ENCODE data around the gene SLX9. TPM values are rescaled to one million over a fixed set of nuclear protein-coding genes. Genes with fewer than 3 reads are reported as not detected.
"Not testable (repeated sequence)": the region's sequence is repeated elsewhere in the genome, so short reads cannot be mapped to it uniquely, and the experiment has no call there.

SLX9 gene
- total RNA-seq, 1 experiment from 2014 or later: 12.2 TPM

- Histone ChIP-seq H3K27ac (ENCODE audit: low read length) (no peak overlapping the region), H3K79me2 (ENCODE audit: low read length) (no peaks in the 10 kb centered on the region), H3K9ac (ENCODE audit: low read length) (no peak overlapping the region), H3K27me3 (ENCODE audit: low read length) (no peaks in the 10 kb centered on the region), H3K4me2 (ENCODE audit: low read depth, low read length, poor library complexity, severe bottlenecking) (no peak overlapping the region), H2AFZ (ENCODE audit: low read length) (no peak overlapping the region), H3K4me3 (ENCODE audit: low read length) (no peak overlapping the region), H3K9me2 (replicated peaks; ENCODE audit: insufficient read depth, low read length) (no peaks in the 10 kb centered on the region), H3K9me3 (ENCODE audit: low read length) (no peaks in the 10 kb centered on the region), H3K36me3 (ENCODE audit: insufficient read depth, low read length) (no peaks in the 10 kb centered on the region), H4K20me1 (ENCODE audit: insufficient read depth, low read depth, low read length) (peaks cover 17% of the 10 kb centered on the region; the same call in 1 of the 2 replicates), H3K4me1 (ENCODE audit: low read length) (peaks cover 11% of the 10 kb centered on the region)
- no peak for DNase-seq
Observed at GRCh38 chr21:44973598-44973997, 33.8 kb downstream of the SLX9 start.

DNA sequence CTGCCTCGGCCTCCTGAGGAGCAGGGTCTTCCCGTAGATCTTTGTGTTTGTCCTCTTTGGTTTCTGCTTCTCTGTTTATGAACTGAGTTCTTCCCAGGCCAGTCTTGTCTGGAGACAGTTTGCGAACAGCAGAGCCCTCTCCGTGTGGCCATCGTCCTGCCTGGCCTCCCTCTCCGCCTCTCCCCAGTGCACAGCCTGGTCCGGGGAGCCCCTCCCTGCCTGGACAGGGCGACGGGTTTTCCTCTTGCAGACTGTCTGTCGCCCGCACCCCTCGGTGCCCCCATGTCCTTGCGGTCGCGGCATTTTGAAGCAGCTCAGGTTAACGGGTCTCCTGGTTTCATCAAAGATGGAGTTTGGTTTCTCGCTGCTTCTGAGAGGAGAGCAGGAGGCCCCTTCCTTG is 34.8 kb downstream of the SLX9 start:
- H3K4me3 ChIP-seq (ENCODE audit: low read length): no peak overlapping the region
- no peak overlapping the region for H3K4me2 ChIP-seq (ENCODE audit: low read depth, low read length, poor library complexity, severe bottlenecking)
- no peak for DNase-seq
- no peaks in the 10 kb centered on the region for H3K27me3 ChIP-seq (ENCODE audit: low read length)
- H3K27ac ChIP-seq (ENCODE audit: low read length): no peak overlapping the region
- peaks cover 11% of the 10 kb centered on the region for H3K4me1 ChIP-seq (ENCODE audit: low read length)
- H3K79me2 ChIP-seq (ENCODE audit: low read length): no peaks in the 10 kb centered on the region
- H2AFZ ChIP-seq (ENCODE audit: low read length): no peak overlapping the region
- no peaks in the 10 kb centered on the region for H3K9me3 ChIP-seq (ENCODE audit: low read length)
- no peak overlapping the region for H3K9ac ChIP-seq (ENCODE audit: low read length)
- no peaks in the 10 kb centered on the region for H3K36me3 ChIP-seq (ENCODE audit: insufficient read depth, low read length)
- H3K9me2 ChIP-seq (replicated peaks; ENCODE audit: insufficient read depth, low read length): no peaks in the 10 kb centered on the region
- peaks cover 10% of the 10 kb centered on the region; the same call in 1 of the 2 replicates for H4K20me1 ChIP-seq (ENCODE audit: insufficient read depth, low read depth, low read length)

DNA sequence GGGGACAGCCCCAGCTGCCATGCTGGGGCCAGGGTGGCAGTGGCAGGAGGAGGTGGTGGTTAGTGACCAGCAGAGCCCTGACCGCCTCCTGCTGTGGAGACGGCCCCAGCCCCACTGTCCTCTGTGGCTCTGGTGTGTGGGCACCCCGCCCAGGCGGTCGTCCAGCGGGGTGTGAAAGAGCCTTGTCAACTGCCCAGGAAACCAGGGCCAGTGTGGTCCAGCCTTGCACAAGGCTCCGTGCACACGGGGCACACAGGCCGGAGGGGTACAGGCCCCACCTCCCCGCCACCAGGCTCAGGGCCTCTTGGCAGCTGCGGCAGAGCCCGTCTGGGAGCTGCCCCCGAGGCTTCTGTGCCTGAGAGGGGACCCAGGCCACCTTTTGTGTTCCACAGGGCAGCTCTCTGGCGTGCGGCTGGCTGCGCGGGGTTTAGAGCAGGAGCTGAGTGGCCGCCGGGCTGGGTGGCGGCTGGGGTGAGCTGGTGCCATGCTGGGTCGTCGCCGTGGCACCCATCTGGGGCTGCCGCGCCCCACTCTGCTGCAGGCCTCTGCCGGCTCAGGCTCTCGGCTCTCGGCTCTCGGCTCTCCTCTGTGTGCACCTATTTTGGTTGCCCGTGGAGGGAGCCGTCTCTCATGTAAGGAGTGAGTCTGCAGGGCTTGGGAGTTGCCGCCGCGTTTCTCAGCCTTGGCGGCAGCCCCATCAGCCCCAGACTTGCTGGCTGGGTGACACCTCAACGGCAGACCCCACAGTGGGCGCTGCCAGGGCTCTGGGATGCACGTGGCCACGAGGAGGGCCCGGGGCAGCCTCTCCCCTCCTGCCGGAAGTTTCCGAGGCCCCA is 36.1 kb downstream of the SLX9 start:
- Histone ChIP-seq H3K36me3 (ENCODE audit: insufficient read depth, low read length) (no peaks in the 10 kb centered on the region), H3K9ac (ENCODE audit: low read length) (no peak overlapping the region), H3K79me2 (ENCODE audit: low read length) (no peaks in the 10 kb centered on the region), H3K27me3 (ENCODE audit: low read length) (no peaks in the 10 kb centered on the region), H3K27ac (ENCODE audit: low read length) (no peak overlapping the region), H3K9me3 (ENCODE audit: low read length) (no peaks in the 10 kb centered on the region), H3K4me3 (ENCODE audit: low read length) (no peak overlapping the region), H3K9me2 (replicated peaks; ENCODE audit: insufficient read depth, low read length) (no peaks in the 10 kb centered on the region), H4K20me1 (ENCODE audit: insufficient read depth, low read depth, low read length) (peaks cover 11% of the 10 kb centered on the region; the same call in 1 of the 2 replicates), H3K4me2 (ENCODE audit: low read depth, low read length, poor library complexity, severe bottlenecking) (no peak overlapping the region), H2AFZ (ENCODE audit: low read length) (no peak overlapping the region), H3K4me1 (ENCODE audit: low read length) (peaks cover 11% of the 10 kb centered on the region)
- no peak for DNase-seq

- not testable (repeated sequence) for H3K4me3 ChIP-seq (ENCODE audit: low read length); H3K9ac ChIP-seq (ENCODE audit: low read length); DNase-seq; H3K4me2 ChIP-seq (ENCODE audit: low read depth, low read length, poor library complexity, severe bottlenecking); H3K9me2 ChIP-seq (replicated peaks; ENCODE audit: insufficient read depth, low read length); H3K36me3 ChIP-seq (ENCODE audit: insufficient read depth, low read length); H3K27me3 ChIP-seq (ENCODE audit: low read length); H3K9me3 ChIP-seq (ENCODE audit: low read length); H2AFZ ChIP-seq (ENCODE audit: low read length); H3K79me2 ChIP-seq (ENCODE audit: low read length); H3K27ac ChIP-seq (ENCODE audit: low read length)
- Histone ChIP-seq H3K4me1 (ENCODE audit: low read length) (peaks cover 11% of the 10 kb centered on the region), H4K20me1 (ENCODE audit: insufficient read depth, low read depth, low read length) (peaks cover 11% of the 10 kb centered on the region; the same call in 1 of the 2 replicates)
Observed at GRCh38 chr21:44976556-44977393, 36.9 kb downstream of the SLX9 start.

DNA sequence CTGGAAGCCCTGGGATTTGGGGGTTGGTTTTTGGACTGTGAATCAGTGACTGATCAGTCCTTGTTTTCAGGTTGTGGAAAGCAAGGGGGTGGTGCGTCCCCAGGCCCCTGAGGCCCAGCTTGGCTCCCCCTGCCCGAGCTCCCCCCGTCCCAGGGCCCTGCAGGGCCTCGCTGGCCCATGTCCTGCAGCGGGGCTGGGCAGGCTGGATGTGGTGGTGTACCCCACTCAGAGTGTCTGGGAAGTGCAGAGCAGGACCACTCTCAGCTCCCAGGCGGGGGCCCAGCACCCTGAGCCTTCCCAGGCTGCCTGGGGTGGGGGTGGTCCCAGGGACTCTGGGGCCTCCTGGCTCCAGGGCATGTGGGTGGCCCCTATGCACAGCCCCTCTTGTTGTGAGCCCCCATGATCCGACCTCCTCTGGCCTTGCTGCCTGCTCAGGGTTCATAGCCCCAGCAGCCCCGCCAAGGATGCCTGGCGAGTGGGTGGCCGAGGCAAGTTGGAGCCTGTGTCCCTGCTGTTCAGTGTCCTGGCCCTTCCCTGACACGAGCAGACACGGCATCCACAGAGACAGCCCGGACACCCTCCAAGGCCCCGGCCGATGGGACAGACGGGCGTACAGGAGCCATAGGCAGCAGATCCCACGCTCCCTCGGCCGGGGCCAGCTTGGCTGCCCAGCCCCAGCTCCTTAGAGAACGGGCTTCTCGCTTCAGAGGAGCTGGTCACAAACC is 37.9 kb downstream of the SLX9 start:
- no peak overlapping the region for H3K4me2 ChIP-seq (ENCODE audit: low read depth, low read length, poor library complexity, severe bottlenecking)
- no peak overlapping the region for H2AFZ ChIP-seq (ENCODE audit: low read length)
- H3K36me3 ChIP-seq (ENCODE audit: insufficient read depth, low read length): no peaks in the 10 kb centered on the region
- no peaks in the 10 kb centered on the region for H3K27me3 ChIP-seq (ENCODE audit: low read length)
- DNase-seq: no peak
- H3K79me2 ChIP-seq (ENCODE audit: low read length): no peaks in the 10 kb centered on the region
- H3K4me3 ChIP-seq (ENCODE audit: low read length): no peak overlapping the region
- H3K27ac ChIP-seq (ENCODE audit: low read length): no peak overlapping the region
- no peaks in the 10 kb centered on the region for H3K9me2 ChIP-seq (replicated peaks; ENCODE audit: insufficient read depth, low read length)
- H3K9me3 ChIP-seq (ENCODE audit: low read length): no peaks in the 10 kb centered on the region
- peaks cover 3% of the 10 kb centered on the region for H3K4me1 ChIP-seq (ENCODE audit: low read length)
- H4K20me1 ChIP-seq (ENCODE audit: insufficient read depth, low read depth, low read length): peaks cover 4% of the 10 kb centered on the region; the same call in 1 of the 2 replicates
- H3K9ac ChIP-seq (ENCODE audit: low read length): no peak overlapping the region

DNA sequence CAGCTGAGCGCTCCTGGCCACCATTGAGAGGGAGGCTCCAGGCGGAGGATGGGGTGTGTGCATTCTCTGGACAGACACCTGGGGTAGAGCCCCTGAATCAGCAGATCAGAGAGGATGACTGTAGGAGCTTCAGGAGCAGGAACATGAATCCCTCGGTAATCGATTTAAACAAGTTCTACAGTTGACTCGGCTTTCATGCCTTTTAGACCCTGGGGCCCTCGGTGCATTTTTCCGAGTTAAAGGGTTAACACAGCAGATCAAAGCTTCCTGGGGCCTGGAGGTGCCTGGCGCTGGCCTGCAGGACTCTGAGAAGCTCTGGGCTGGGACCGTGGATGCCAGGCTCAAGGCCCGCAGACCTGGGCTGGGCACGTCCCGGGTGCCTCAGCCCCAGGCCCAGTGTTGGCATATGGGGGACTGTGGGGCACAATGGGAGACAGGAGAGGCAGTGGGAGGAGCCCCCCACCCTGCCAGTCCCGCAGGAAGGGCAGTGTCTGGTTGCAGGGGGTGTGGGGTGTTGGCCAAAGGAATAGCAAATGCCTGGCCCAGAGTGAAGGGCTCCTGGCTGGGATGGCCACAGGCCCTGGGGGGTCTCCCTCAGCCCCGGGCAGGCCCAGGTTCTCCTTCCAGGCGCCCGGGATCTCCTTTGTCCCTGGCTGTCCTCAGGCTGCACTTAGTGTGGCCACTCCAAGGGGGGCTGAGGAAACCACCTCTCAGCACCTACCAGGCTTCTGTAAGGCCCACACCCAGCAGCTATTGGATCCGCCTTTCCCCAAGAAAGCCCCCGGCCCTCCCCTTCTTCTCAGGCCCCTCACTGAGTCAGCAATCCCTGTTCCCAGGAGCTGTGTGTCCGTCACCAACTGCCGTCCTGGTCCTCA is 40.1 kb downstream of the SLX9 start:
- no peaks in the 10 kb centered on the region for H3K36me3 ChIP-seq (ENCODE audit: insufficient read depth, low read length)
- H3K4me1 ChIP-seq (ENCODE audit: low read length): no peaks in the 10 kb centered on the region
- H3K9ac ChIP-seq (ENCODE audit: low read length): no peak overlapping the region

GRCh38 chr21:44980562-44981489 is 41.0 kb downstream of the SLX9 start:
- DNase-seq: no peak
- H3K79me2 ChIP-seq (ENCODE audit: low read length): no peaks in the 10 kb centered on the region
- H3K4me2 ChIP-seq (ENCODE audit: low read depth, low read length, poor library complexity, severe bottlenecking): no peak overlapping the region
- H3K9ac ChIP-seq (ENCODE audit: low read length): no peak overlapping the region
- no peaks in the 10 kb centered on the region for H3K4me1 ChIP-seq (ENCODE audit: low read length)
- H3K9me2 ChIP-seq (replicated peaks; ENCODE audit: insufficient read depth, low read length): no peaks in the 10 kb centered on the region
- H3K4me3 ChIP-seq (ENCODE audit: low read length): no peak overlapping the region
- peaks cover 13% of the 10 kb centered on the region; the same call in 1 of the 2 replicates for H4K20me1 ChIP-seq (ENCODE audit: insufficient read depth, low read depth, low read length)
- no peak overlapping the region for H2AFZ ChIP-seq (ENCODE audit: low read length)
- no peak overlapping the region for H3K27ac ChIP-seq (ENCODE audit: low read length)
- no peaks in the 10 kb centered on the region for H3K27me3 ChIP-seq (ENCODE audit: low read length)
- H3K36me3 ChIP-seq (ENCODE audit: insufficient read depth, low read length): no peaks in the 10 kb centered on the region
- H3K9me3 ChIP-seq (ENCODE audit: low read length): no peaks in the 10 kb centered on the region

More for the DNA sequence above, 40.1 kb downstream of the SLX9 start:
- Histone ChIP-seq H3K27me3 (ENCODE audit: low read length) (no peaks in the 10 kb centered on the region), H3K79me2 (ENCODE audit: low read length) (no peaks in the 10 kb centered on the region), H4K20me1 (ENCODE audit: insufficient read depth, low read depth, low read length) (peaks cover 5% of the 10 kb centered on the region; the same call in 1 of the 2 replicates), H3K4me3 (ENCODE audit: low read length) (no peak overlapping the region), H3K9me2 (replicated peaks; ENCODE audit: insufficient read depth, low read length) (no peaks in the 10 kb centered on the region), H3K9me3 (ENCODE audit: low read length) (no peaks in the 10 kb centered on the region), H3K4me2 (ENCODE audit: low read depth, low read length, poor library complexity, severe bottlenecking) (no peak overlapping the region), H3K27ac (ENCODE audit: low read length) (no peak overlapping the region), H2AFZ (ENCODE audit: low read length) (no peak overlapping the region)
- no peak for DNase-seq

Data from Karpas-422 (cell line).